ENCODE results near the gene PRG2. TPM values are rescaled to one million over a fixed set of nuclear protein-coding genes. Genes with fewer than 3 reads are reported as not detected.

The PRG2 gene
- total and polyA plus RNA-seq, 2 of the 13 experiments (the other 11 are each of a cell fraction or from before 2014, with no cell fraction given): not detected

- peak in 1 of 2 experiments; percentile 73; a peak in 2 of 4 replicates for TF ChIP-seq HMGXB4 (CRISPR knock-in tag; IDR thresholded peaks at IDR 0.05; ENCODE audit: borderline replicate concordance in 1 of 2, low read depth in 1 of 2)
- TF ChIP-seq EEA1 (CRISPR knock-in tag; IDR thresholded peaks at IDR 0.05; ENCODE audit: borderline replicate concordance): 0 out of 2 replicates have a peak, but pooled peaks have one; percentile 45
- 0 out of 2 replicates have a peak, but pooled peaks have one; percentile 25 for TF ChIP-seq MTA1 (CRISPR knock-in tag; IDR thresholded peaks at IDR 0.05; ENCODE audit: borderline replicate concordance)
- no peak for TF ChIP-seq MTERF4 (CRISPR knock-in tag; IDR thresholded peaks at IDR 0.05)
- TF ChIP-seq ZNF546 (CRISPR knock-in tag; conservative IDR thresholded peaks at IDR 0.05): no peak
- TF ChIP-seq UBTF (CRISPR knock-in tag; IDR thresholded peaks at IDR 0.05): peak; percentile 45; the same call in 1 of the 2 replicates
- TF ChIP-seq ZNF800 (CRISPR knock-in tag; IDR thresholded peaks at IDR 0.05): no peak
- TF ChIP-seq ARID4A (CRISPR knock-in tag; IDR thresholded peaks at IDR 0.05; ENCODE audit: borderline replicate concordance): peak; percentile 50; the same call in 1 of the 2 replicates
- TF ChIP-seq RAD21 (CRISPR knock-in tag; IDR thresholded peaks at IDR 0.05): peak; percentile 66
- peak; percentile 23; the same call in 1 of the 2 replicates for TF ChIP-seq BORCS8-MEF2B (CRISPR knock-in tag; IDR thresholded peaks at IDR 0.05)
- TF ChIP-seq KDM5B (CRISPR knock-in tag; IDR thresholded peaks at IDR 0.05; ENCODE audit: borderline replicate concordance): peak; percentile 58; the same call in 1 of the 2 replicates
- TF ChIP-seq CSRNP2 (CRISPR knock-in tag; conservative IDR thresholded peaks at IDR 0.05; ENCODE audit: low read depth): no peak
- no peak for TF ChIP-seq ZNF121 (CRISPR knock-in tag; IDR thresholded peaks at IDR 0.05)
These were observed 40.8 kb downstream of the PRG2 start (continued) for GRCh38 chr11:57349491-57350274.
